ENCODE measurements around the gene KRI1.

DNA sequence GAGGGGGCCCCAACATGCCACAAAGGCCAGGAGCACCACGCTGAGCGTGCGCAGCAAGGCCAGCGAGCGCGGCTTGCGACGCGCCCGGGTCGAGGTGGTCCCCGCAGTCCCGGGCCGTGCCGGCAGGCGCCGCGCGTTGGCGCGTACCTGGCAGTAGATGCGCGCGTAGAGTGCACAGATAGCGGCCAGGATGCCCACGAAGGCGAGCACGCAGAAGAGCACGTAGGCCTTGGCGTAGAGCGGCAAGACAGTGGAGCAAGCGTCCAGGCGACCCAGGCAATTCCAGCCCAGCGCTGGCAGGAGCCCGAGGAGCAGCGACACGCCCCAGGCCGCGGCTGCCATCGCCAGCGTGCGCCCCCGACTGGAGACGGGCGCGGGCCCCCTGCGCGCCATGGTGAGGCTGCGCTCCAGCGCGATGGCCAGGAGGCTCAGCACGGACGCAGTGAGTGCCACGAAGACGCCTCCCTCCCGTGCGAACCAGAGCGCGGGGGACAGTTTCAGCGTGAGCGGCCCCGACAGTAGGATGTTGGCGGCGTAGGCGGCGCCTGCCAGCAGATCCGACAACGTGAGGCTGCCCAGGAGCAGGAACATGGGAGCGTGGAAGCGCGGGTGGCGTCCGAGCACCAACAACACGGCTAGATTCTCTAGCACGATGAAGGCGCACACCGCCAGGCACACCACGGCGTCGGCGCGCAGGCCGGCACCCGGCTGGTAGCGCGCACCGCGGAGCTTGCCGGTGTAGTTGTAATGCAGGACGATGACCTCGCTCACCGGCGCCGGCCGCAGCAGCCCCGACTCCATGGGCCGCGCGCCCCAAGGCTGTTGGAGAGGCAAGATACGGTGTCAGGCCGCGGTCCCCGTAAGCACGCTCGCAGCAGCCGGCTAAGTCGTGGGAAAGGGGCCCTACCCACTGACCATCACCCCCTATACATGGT is 51.3 kb downstream of the KRI1 start:
- TF ChIP-seq EZH2 (IDR thresholded peaks at IDR 0.05), result no peak
- TF ChIP-seq POLR2AphosphoS5 (IDR thresholded peaks at IDR 0.05; ENCODE audit: borderline replicate concordance, low read depth, low read length), result no peak
- no peak for TF ChIP-seq FOXP2 (optimal IDR thresholded peaks at IDR 0.05; ENCODE audit: control extremely low read depth, extremely low read length, insufficient read depth)

Measured in SK-N-MC (cell line).